DMS 273 treated with DMSO at 0.1 percent for 48 hours (cell line): ENCODE data around the gene TMCO1.
"Not testable (repeated sequence)": the region's sequence is repeated elsewhere in the genome, so short reads cannot be mapped to it uniquely, and the experiment has no call there.

Experiments
- DNase-seq: peaks from one replicate; lab custom pipeline; 2025; lab: John Stamatoyannopoulos, UW

Gene TMCO1

GRCh38 chr1:165686121-165686970 lies 82.3 kb downstream of the TMCO1 start:
- DNase-seq: no peak

- DNase-seq: no peak
Observed at GRCh38 chr1:165683848-165684485, 84.7 kb downstream of the TMCO1 start.

GRCh38 chr1:165680773-165681172 lies 87.9 kb downstream of the TMCO1 start:
- DNase-seq: not testable (repeated sequence)

- no peak for DNase-seq
Observed at GRCh38 chr1:165680303-165680702, 88.4 kb downstream of the TMCO1 start.

- DNase-seq: no peak
Observed at GRCh38 chr1:165679282-165680036, 89.2 kb downstream of the TMCO1 start.

- no peak for DNase-seq
Observed at GRCh38 chr1:165678509-165678908, 90.2 kb downstream of the TMCO1 start.
